ENCODE measurements around the gene KDM7A.
"Not testable (repeated sequence)": the region's sequence is repeated elsewhere in the genome, so short reads cannot be mapped to it uniquely, and the experiment has no call there.

Gene KDM7A

GRCh38 chr7:140201393-140201792, 24.6 kb upstream of the KDM7A start:
- DNase-seq (ENCODE audit: insufficient read length, low spot score) (no peak), FAIRE-seq (no peak)

- FAIRE-seq (no peak), DNase-seq (ENCODE audit: insufficient read length, low spot score) (no peak)
Measured at GRCh38 chr7:140200061-140200989, 23.5 kb upstream of the KDM7A start.

- DNase-seq (ENCODE audit: insufficient read length, low spot score) (no peak), FAIRE-seq (no peak)
Measured at GRCh38 chr7:140197938-140198337, 21.2 kb upstream of the KDM7A start.

GRCh38 chr7:140197218-140197890, 20.6 kb upstream of the KDM7A start:
- DNase-seq (ENCODE audit: insufficient read length, low spot score), result no peak
- FAIRE-seq, result no peak

- FAIRE-seq, result no peak
- DNase-seq (ENCODE audit: insufficient read length, low spot score), result no peak
Measured at GRCh38 chr7:140196361-140197217, 19.8 kb upstream of the KDM7A start.

GRCh38 chr7:140195859-140196258, 19.1 kb upstream of the KDM7A start:
- FAIRE-seq (no peak), DNase-seq (ENCODE audit: insufficient read length, low spot score) (no peak)

DNA sequence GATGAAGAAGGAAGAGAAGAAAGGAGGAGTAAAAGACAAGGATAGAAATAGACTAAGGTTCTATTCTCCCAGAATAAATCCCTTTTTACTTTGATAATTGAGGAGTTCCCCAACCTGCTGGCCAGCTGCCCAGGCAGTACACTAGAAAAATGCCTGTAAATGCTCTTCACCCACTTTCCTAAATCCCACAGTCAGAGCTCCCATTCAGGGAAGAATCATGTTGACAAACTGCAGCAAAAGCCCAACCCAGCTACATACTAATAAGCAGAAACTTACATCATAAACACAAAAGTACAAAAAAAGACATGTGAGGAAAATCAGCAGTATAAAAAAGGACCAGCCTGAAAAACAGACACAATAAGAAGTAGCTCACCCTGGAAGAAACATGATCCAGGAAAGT, 15.8 kb upstream of the KDM7A start:
- DNase-seq (ENCODE audit: insufficient read length, low spot score), result no peak
- FAIRE-seq, result no peak

DNA sequence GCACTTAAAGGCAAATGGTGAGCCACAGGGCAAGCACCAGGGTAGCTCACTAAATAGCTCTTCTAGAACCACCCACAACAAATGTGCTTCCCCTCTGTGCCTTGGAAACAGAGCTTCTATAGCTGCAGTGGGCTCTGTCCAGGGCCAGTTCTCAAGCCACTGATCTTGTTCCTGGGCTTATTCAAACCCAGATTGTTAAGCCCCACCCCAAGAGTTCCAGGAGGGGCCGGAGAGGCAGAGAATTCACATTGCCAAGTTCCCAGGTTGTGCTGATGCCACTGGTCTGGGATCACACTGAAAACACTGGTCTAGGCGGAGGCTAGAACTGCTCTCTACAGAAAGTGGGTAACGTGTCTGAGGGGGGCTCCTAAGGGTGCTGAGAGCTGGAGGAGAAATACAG, 15.4 kb upstream of the KDM7A start:
- no peak for DNase-seq (ENCODE audit: insufficient read length, low spot score)
- FAIRE-seq, result no peak

DNA sequence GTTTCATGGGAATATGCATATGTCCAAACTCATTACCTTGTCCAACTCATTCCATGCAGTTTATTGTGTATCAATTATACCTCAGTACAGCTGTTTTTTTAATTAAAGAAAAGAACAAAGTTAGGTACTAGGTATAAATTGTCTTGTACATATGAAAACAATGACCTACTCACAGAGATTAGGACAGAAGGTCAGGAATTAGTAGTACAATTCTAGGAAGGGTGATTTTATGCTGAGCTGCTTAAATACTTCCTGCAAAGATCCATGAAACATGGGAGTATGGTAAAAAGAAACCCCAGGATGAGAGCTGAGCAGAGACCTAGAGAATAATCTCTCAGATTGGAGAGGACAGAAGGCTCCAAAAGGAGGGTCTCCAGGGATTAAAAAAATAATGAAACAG, 13.8 kb upstream of the KDM7A start:
- DNase-seq (ENCODE audit: insufficient read length, low spot score) (no peak), FAIRE-seq (no peak)

DNA sequence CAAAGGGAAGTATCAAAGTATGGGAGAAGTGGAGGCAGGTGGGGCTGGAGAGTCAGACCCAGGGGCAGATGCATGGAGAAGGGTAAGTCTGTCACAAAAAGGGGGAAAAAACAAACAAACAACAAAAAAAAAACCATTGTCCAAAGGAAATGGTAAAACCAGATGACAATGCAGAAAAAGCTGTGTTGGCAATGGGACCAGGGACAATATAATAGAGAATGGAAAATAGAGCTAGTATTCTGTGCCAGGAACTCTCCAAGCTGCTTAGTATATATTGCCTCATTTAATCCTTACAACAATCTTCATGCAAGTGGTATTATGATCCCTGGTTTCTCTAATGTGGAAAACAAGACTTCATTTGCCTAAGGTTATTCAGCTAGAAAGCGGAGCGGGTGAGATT, 13.1 kb upstream of the KDM7A start:
- FAIRE-seq (no peak), DNase-seq (ENCODE audit: insufficient read length, low spot score) (no peak)

DNA sequence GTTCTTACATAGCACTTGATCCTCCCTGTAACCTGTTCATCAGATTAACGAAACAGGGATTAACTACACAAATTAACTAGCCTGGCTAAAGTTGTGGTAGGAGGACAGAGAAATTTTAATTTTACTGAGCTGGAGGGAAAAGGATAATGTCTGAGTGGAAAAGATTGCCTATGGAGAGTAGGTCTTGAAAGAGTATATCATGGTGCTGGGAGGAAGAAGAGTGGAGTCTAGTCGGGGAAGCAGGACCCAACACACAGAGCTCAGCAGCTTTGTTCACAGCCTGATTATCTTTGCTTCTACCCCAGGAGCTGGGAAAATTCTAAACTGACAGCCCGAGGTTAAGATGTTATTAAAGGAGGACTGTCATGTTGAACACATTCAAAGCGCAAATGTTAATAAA, 6.1 kb upstream of the KDM7A start:
- DNase-seq (ENCODE audit: insufficient read length, low spot score) (no peak), FAIRE-seq (no peak)

DNA sequence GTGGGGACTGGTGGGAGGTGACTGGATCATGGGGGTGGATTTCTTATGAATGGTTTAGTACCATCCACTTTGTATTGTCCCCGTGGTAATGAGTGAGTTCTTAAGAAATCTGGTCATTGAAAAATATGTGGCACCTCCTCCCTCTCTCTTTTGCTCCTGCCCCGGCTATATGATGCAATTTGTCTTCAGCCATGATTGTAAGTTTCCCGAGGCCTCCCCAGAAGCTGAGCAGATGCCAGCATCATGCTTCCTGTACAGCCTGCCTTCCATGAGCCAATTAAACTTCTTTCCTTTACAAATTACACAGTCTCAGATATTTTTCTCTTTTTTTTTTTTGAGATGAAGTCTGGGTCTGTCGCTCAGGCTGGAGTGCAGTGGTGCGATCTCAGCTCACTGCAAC, 2.6 kb upstream of the KDM7A start:
- DNase-seq (ENCODE audit: insufficient read length, low spot score) (no peak), FAIRE-seq (no peak)

DNA sequence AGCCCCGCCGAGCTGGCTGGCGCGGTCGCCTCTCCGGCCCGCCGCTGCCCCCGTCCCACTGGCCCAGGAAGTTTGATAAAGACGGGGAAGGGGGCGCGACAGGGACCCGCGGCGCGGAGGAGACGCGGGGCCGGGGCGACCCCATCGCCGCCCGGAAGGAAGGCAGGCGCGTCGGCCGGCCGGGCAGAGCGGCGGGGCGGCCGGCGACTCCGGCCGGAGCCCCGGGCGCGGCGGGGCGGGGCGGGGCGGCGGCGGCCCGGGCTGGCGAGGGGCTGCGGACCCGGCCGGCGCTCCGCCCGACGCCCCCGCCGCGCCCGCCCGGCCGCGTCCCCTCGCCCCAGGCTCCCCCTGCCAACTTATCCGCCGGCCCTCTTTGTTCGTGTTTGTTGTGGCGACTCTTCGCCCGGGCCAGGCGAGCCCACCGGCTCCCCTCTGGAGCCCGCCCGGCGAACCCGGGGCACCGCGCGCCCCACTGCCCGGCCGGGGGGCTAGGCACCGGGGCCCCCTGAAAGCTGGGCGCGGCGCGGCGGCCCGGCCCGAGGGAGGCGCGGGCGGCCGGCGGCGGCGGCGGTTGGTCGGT, 571 bp downstream of the KDM7A start:
- FAIRE-seq (no peak), DNase-seq (ENCODE audit: insufficient read length, low spot score) (no peak)

DNA sequence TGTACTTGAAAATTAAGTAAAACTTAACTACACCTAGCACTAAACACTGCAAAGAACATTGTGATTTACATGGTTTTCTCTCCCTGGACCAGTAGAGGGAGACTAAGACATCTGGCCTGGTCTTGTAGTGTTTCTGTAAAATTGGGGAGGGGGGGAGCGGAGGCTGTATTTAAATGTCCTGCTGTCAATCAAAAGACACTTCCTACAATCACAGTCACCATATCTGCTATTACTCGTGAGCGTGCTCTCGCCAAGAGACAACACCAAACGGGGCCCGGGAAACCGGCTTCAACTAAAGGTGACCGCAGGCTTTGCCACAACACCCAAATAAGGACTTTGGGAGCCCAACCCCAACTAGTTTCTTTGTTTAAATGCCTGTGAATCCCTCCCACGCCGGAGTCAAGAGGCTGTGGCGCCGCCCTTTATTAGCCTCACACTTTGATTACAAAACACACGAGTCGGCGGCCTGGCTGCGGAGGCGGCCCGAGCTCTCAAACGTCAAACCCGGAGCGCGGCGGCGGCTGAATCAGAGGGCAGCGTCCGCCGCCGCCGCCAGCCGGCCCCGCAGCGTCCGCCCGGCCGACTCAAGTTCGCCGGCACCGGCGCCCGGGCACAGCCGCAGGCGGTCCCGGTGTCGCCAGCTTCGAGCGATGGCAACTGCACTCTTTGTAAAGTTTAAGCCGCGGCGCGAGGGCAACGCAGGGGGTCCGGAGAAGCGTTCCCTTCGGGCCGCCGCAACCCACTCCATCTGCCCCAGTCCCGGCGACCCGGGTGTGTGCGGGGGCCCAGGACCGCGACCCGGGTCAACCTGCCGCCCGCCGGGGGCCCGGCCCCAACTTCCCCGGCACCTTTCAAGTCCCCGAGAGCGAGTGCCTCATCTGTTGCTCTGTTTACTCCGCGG, 1.3 kb downstream of the KDM7A start:
- DNase-seq (ENCODE audit: insufficient read length, low spot score) (peak; percentile 84), FAIRE-seq (no peak)

GRCh38 chr7:140174217-140174616, 2.6 kb downstream of the KDM7A start:
- DNase-seq (ENCODE audit: insufficient read length, low spot score) (no peak), FAIRE-seq (no peak)

DNA sequence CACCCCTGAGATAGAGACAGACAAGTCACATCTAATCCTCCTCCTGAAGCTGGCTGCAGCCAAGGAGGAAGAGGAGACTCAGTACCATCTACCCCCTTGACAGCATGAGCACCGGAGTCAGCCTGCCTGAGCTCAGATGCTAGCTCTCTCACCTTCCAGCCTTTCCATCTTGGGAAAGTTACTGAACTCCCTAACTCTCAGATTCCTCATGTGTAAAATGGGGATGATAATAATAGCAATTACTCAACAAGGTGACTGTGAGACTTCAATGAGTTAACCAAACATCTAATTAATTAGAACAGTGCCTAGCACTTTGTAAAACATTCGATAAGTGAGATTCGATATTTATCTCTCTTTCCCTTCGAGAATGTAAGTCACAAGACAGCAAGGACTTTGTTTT, 6.4 kb downstream of the KDM7A start:
- DNase-seq (ENCODE audit: insufficient read length, low spot score) (no peak), FAIRE-seq (no peak)

DNA sequence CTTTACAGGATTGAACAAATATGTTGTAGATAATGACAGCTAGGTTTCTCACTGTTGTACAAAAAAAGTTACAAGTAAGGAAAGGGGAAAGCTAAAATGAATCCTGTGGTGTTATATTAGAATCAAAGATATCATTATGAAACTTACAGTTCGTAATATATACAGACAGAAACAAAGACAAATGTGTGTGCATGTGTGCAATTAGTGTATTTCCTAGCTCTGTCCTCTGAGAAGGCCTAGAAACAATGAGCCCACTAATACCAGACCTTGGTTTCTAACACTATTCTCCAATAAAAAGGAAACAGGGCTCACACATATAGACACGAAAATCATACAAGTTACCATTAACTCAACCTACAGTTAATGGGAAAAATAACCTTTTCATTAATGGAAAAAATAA, 8.0 kb downstream of the KDM7A start:
- no peak for FAIRE-seq
- DNase-seq (ENCODE audit: insufficient read length, low spot score), result no peak

GRCh38 chr7:140165422-140165821, 11.4 kb downstream of the KDM7A start:
- DNase-seq (ENCODE audit: insufficient read length, low spot score) (no peak), FAIRE-seq (no peak)

GRCh38 chr7:140162081-140162480, 14.7 kb downstream of the KDM7A start:
- FAIRE-seq; DNase-seq (ENCODE audit: insufficient read length, low spot score): not testable (repeated sequence)

DNA sequence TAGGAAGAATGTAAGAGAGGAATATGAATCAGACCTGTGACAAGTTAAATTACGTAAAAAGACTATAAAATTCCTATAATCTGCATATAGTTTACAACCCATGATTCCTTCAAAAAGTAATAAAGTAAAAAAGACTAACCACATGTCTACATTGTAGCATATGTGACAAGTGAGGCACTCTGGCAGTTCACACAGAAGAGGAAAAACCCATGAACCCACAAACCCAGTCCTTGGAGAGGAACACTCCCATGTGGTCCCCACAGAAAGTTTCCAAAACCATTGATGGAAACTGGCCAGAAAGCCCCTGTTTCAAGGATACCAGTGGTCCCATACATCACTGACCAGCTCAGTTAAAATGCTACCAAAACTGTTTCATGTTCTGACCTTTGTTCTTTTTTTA, 15.7 kb downstream of the KDM7A start:
- no peak for FAIRE-seq
- DNase-seq (ENCODE audit: insufficient read length, low spot score), result no peak

All from HTR-8/SVneo (cell line).